Measurements from ENCODE around the gene SYNGR3. TPM values are rescaled to one million over a fixed set of nuclear protein-coding genes. Genes with fewer than 3 reads are reported as not detected.

The SYNGR3 gene
- total RNA-seq, 2 donors from 2014 or later: 0.49 to 1.5 TPM

- H3K36me3 ChIP-seq: peaks cover 27% of the 10 kb centered on the region
- H3K4me1 ChIP-seq (ENCODE audit: control insufficient read depth in 1 of 2, low read depth in 2 of 2): peaks cover 3 to 13% of the 10 kb centered on the region in 2 donors
- H3K9me3 ChIP-seq: no peaks in the 10 kb centered on the region
- DNase-seq (ENCODE audit: low spot score): peak; percentile 99
- ATAC-seq (ENCODE audit: insufficient number of reproducible peaks, low FRiP score, low read depth): peak; percentile 95
- H3K27me3 ChIP-seq (replicated peaks; ENCODE audit: insufficient read depth): no peaks in the 10 kb centered on the region
- H3K27ac ChIP-seq: peak within 1 kb of the TSS; percentile 82 to 90
- peak within 1 kb of the TSS; percentile 97 for H3K4me3 ChIP-seq
- TF ChIP-seq CTCF (IDR thresholded peaks at IDR 0.05): no peak
Measured at GRCh38 chr16:1942810-1943726, 46.7 kb upstream of the SYNGR3 start, which contains the start of gene MSRB1. MSRB1 (minus strand) TSS chr16:1943199; CDS start chr16:1943156, 43 bp downstream.

- ATAC-seq (ENCODE audit: insufficient number of reproducible peaks, low FRiP score, low read depth) (no peak), DNase-seq (ENCODE audit: low spot score) (no peak)
- Histone ChIP-seq H3K27me3 (replicated peaks; ENCODE audit: insufficient read depth) (no peaks in the 10 kb centered on the region), H3K4me3 (no peak overlapping the region), H3K27ac (no peak overlapping the region), H3K4me1 (ENCODE audit: control insufficient read depth in 1 of 2, low read depth in 2 of 2) (peaks cover 3 to 13% of the 10 kb centered on the region in 2 donors), H3K9me3 (no peaks in the 10 kb centered on the region), H3K36me3 (peaks cover 11% of the 10 kb centered on the region)
- TF ChIP-seq CTCF (IDR thresholded peaks at IDR 0.05): no peak
Measured at GRCh38 chr16:1944612-1945199, 45.1 kb upstream of the SYNGR3 start.

DNA sequence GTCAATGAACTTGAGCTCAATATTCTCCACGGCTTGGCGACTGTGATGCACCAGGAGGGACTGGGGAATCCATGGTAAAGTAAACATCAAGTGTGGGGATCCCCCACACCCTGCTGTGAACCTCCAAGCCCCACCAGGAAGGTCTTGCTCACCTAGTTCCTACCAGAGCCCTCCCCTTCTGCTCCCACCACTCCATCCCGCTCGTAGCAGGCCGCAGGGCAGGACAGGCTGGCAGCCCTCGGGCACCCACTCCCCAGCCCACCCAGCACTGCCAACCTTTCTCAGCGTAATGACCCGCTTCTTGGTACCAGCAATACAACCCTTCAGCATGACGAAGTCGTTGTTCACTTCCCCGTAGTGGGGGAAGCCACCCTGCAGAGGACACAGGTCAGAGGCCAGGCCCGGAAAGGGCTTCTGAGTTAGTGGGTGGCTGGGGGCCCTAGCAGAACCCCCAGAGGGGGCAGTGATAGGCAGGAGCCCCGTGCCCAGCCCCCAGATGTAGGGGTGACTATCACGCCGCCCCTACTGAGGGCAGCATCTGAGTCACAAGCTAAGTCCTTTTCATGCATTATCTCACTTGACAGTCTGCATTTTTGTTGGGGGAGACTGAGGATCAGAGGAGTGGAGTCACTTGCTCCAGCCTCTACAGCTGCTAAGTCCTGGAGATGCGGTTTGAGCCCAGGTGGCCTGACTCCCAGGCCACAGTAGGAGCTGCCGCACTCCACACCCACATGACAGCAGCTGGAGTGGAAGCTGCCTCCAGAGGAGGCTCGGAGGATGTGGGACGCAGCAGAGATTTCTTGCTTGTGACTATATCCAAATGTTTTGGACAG is 44.0 kb upstream of the SYNGR3 start:
- no peak overlapping the region for H3K4me3 ChIP-seq
- no peak overlapping the region for H3K27ac ChIP-seq
- H3K9me3 ChIP-seq: no peaks in the 10 kb centered on the region
- DNase-seq (ENCODE audit: low spot score) (no peak), ATAC-seq (ENCODE audit: insufficient number of reproducible peaks, low FRiP score, low read depth) (no peak)
- peaks cover 3 to 13% of the 10 kb centered on the region in 2 donors for H3K4me1 ChIP-seq (ENCODE audit: control insufficient read depth in 1 of 2, low read depth in 2 of 2)
- H3K27me3 ChIP-seq (replicated peaks; ENCODE audit: insufficient read depth): no peaks in the 10 kb centered on the region
- TF ChIP-seq CTCF (IDR thresholded peaks at IDR 0.05): no peak
- peaks cover 2% of the 10 kb centered on the region for H3K36me3 ChIP-seq

GRCh38 chr16:1946495-1947368 is 43.0 kb upstream of the SYNGR3 start:
- Histone ChIP-seq H3K27me3 (replicated peaks; ENCODE audit: insufficient read depth) (no peaks in the 10 kb centered on the region), H3K27ac (no peak overlapping the region), H3K4me1 (ENCODE audit: control insufficient read depth in 1 of 2, low read depth in 2 of 2) (peaks cover 3 to 8% of the 10 kb centered on the region in 2 donors), H3K4me3 (no peak overlapping the region), H3K36me3 (no peaks in the 10 kb centered on the region), H3K9me3 (no peaks in the 10 kb centered on the region)
- DNase-seq (ENCODE audit: low spot score) (no peak), ATAC-seq (ENCODE audit: insufficient number of reproducible peaks, low FRiP score, low read depth) (no peak)
- TF ChIP-seq CTCF (IDR thresholded peaks at IDR 0.05): no peak
